H1 (cell line): ENCODE results near the gene THADA. TPM values are rescaled to one million over a fixed set of nuclear protein-coding genes. Genes with fewer than 3 reads are reported as not detected.

Experiments used
- BACH1 ChIP-seq: IDR thresholded peaks from 2 replicates; pipeline ENCODE4 v1.6.1; 2012; ENCODE audit warnings: low read length, improper control_type of control experiment
- CREB1 ChIP-seq: IDR thresholded peaks from 2 replicates; pipeline ENCODE4 v1.6.1; 2012; ENCODE audit warnings: inconsistent platforms
- CTBP2 ChIP-seq: IDR thresholded peaks from 2 replicates; pipeline ENCODE4 v1.7.0; 2011; ENCODE audit warnings: borderline replicate concordance, mild to moderate bottlenecking, moderate library complexity, mixed read lengths, low read length; ENCODE audit not compliant: insufficient read depth, insufficient read length
- JUND ChIP-seq: IDR thresholded peaks from 2 replicates; pipeline ENCODE4 v1.6.1; 2011; ENCODE audit warnings: mild to moderate bottlenecking, improper control_type of control experiment, low read length
- KDM4A ChIP-seq: IDR thresholded peaks from one replicate; pipeline ENCODE4 v1.7.1; 2012; ENCODE audit warnings: low read depth, mild to moderate bottlenecking, moderate library complexity, low read length, inconsistent platforms; ENCODE audit not compliant: severe bottlenecking
- SIN3A ChIP-seq, 2 experiments: IDR thresholded peaks in 1 of 2; conservative IDR thresholded peaks in 1 of 2; 2 replicates each; pipeline ENCODE4 v1.6.1; 2011 to 2012; ENCODE audit warnings: low read length in 2 of 2, improper control_type of control experiment in 1 of 2, low read depth in 1 of 2, mild to moderate bottlenecking in 1 of 2
- SIX5 ChIP-seq: IDR thresholded peaks from 2 replicates; pipeline ENCODE4 v1.6.1; 2011; ENCODE audit warnings: mild to moderate bottlenecking, low read depth, low read length
- SP4 ChIP-seq: IDR thresholded peaks from 2 replicates; pipeline ENCODE4 v1.6.1; 2012; ENCODE audit warnings: low read length, inconsistent platforms
- polyA plus RNA-seq, 7 experiments: library from polyadenylated mRNA; depleted of rRNA in 3 of 7; stranded (reverse) in 5 of 7; unstranded in 2 of 7; fragments of >200 nt in 5 of 7; fragments of 200-250 nt in 2 of 7; gene quantifications; 1 replicate in 5 of 7; 2 replicates in 1 of 7; 4 replicates in 1 of 7; pipeline versions ENCODE4 v1.2.1 to v1.2.3, GENCODE V29; 2011 to 2013; ENCODE audit warnings: missing spikeins in 2 of 7, mixed read lengths in 2 of 7
- total RNA-seq: library from RNA; stranded (reverse); fragmentation: NEBNext Ultra II Directional; extraction: Animal tissue kit (Norgen Biotek cat#: 25700); gene quantifications from 2 replicates; pipeline ENCODE4 v1.2.1, GENCODE V29; 2021
- TF ChIP-seq, protein P1 (sequence below): fragments of 300-600 bp; sonication (generic); IDR thresholded peaks from 2 replicates; pipeline ENCODE4 v1.7.1; 2012; ENCODE audit warnings: low read length, moderate library complexity, mild to moderate bottlenecking, inconsistent platforms; ENCODE audit not compliant: insufficient replicate concordance
- TF ChIP-seq, protein P2 (sequence below): IDR thresholded peaks from 2 replicates; pipeline ENCODE4 v1.6.1; 2011; ENCODE audit warnings: low read depth, mild to moderate bottlenecking, low read length; ENCODE audit not compliant: insufficient read depth

Gene THADA
- total and polyA plus RNA-seq, 2 of the 8 experiments (the other 6 are each of a cell fraction or from before 2014, with no cell fraction given), result 22.4 to 26.8 TPM

- TF ChIP-seq, protein P1, sequence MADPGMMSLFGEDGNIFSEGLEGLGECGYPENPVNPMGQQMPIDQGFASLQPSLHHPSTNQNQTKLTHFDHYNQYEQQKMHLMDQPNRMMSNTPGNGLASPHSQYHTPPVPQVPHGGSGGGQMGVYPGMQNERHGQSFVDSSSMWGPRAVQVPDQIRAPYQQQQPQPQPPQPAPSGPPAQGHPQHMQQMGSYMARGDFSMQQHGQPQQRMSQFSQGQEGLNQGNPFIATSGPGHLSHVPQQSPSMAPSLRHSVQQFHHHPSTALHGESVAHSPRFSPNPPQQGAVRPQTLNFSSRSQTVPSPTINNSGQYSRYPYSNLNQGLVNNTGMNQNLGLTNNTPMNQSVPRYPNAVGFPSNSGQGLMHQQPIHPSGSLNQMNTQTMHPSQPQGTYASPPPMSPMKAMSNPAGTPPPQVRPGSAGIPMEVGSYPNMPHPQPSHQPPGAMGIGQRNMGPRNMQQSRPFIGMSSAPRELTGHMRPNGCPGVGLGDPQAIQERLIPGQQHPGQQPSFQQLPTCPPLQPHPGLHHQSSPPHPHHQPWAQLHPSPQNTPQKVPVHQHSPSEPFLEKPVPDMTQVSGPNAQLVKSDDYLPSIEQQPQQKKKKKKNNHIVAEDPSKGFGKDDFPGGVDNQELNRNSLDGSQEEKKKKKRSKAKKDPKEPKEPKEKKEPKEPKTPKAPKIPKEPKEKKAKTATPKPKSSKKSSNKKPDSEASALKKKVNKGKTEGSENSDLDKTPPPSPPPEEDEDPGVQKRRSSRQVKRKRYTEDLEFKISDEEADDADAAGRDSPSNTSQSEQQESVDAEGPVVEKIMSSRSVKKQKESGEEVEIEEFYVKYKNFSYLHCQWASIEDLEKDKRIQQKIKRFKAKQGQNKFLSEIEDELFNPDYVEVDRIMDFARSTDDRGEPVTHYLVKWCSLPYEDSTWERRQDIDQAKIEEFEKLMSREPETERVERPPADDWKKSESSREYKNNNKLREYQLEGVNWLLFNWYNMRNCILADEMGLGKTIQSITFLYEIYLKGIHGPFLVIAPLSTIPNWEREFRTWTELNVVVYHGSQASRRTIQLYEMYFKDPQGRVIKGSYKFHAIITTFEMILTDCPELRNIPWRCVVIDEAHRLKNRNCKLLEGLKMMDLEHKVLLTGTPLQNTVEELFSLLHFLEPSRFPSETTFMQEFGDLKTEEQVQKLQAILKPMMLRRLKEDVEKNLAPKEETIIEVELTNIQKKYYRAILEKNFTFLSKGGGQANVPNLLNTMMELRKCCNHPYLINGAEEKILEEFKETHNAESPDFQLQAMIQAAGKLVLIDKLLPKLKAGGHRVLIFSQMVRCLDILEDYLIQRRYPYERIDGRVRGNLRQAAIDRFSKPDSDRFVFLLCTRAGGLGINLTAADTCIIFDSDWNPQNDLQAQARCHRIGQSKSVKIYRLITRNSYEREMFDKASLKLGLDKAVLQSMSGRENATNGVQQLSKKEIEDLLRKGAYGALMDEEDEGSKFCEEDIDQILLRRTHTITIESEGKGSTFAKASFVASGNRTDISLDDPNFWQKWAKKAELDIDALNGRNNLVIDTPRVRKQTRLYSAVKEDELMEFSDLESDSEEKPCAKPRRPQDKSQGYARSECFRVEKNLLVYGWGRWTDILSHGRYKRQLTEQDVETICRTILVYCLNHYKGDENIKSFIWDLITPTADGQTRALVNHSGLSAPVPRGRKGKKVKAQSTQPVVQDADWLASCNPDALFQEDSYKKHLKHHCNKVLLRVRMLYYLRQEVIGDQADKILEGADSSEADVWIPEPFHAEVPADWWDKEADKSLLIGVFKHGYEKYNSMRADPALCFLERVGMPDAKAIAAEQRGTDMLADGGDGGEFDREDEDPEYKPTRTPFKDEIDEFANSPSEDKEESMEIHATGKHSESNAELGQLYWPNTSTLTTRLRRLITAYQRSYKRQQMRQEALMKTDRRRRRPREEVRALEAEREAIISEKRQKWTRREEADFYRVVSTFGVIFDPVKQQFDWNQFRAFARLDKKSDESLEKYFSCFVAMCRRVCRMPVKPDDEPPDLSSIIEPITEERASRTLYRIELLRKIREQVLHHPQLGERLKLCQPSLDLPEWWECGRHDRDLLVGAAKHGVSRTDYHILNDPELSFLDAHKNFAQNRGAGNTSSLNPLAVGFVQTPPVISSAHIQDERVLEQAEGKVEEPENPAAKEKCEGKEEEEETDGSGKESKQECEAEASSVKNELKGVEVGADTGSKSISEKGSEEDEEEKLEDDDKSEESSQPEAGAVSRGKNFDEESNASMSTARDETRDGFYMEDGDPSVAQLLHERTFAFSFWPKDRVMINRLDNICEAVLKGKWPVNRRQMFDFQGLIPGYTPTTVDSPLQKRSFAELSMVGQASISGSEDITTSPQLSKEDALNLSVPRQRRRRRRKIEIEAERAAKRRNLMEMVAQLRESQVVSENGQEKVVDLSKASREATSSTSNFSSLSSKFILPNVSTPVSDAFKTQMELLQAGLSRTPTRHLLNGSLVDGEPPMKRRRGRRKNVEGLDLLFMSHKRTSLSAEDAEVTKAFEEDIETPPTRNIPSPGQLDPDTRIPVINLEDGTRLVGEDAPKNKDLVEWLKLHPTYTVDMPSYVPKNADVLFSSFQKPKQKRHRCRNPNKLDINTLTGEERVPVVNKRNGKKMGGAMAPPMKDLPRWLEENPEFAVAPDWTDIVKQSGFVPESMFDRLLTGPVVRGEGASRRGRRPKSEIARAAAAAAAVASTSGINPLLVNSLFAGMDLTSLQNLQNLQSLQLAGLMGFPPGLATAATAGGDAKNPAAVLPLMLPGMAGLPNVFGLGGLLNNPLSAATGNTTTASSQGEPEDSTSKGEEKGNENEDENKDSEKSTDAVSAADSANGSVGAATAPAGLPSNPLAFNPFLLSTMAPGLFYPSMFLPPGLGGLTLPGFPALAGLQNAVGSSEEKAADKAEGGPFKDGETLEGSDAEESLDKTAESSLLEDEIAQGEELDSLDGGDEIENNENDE, result no peak
- TF ChIP-seq SIX5, result no peak
- peak; percentile 91 for TF ChIP-seq JUND
- TF ChIP-seq CTBP2, result no peak
- no peak for TF ChIP-seq BACH1
- TF ChIP-seq, protein P2, sequence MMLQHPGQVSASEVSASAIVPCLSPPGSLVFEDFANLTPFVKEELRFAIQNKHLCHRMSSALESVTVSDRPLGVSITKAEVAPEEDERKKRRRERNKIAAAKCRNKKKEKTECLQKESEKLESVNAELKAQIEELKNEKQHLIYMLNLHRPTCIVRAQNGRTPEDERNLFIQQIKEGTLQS, result peak; percentile 77; the same call in 1 of the 2 replicates
- TF ChIP-seq SP4, result peak; percentile 96
- no peak for TF ChIP-seq KDM4A
- peak; percentile 68 for TF ChIP-seq CREB1
- TF ChIP-seq SIN3A (conservative IDR thresholded peaks at IDR 0.05 in 1 of 2, IDR thresholded peaks at IDR 0.05 in 1 of 2; ENCODE audit: low read depth in 1 of 2, low read length in 2 of 2), result peak; percentile 93
Measured at GRCh38 chr2:43221763-43222474, 373.9 kb downstream of the THADA start (continued).
